Trophoblast cell (in vitro differentiated cells and primary cell): ENCODE measurements around the gene MAMLD1.

ENCODE experiments used
- DNase-seq, 2 donors: peaks; one replicate each; pipeline ENCODE4 v3.0.0-alpha.2; 2016
- H2AFZ ChIP-seq: 2 replicates; pipeline ENCODE4 v1.6.1; 2013; ENCODE audit warnings: low read length, moderate library complexity, mild to moderate bottlenecking; ENCODE audit not compliant: insufficient read depth, poor library complexity
- H2AK5ac ChIP-seq: 2 replicates; pipeline ENCODE4 v1.6.1; 2013; ENCODE audit warnings: mild to moderate bottlenecking, low read length
- H2BK120ac ChIP-seq: 2 replicates; pipeline ENCODE4 v1.6.1; 2013; ENCODE audit warnings: low read length, mild to moderate bottlenecking, moderate library complexity; ENCODE audit not compliant: insufficient read depth, poor library complexity
- H2BK12ac ChIP-seq: 2 replicates; pipeline ENCODE4 v1.6.1; 2013; ENCODE audit warnings: mild to moderate bottlenecking, low read length, moderate library complexity
- H2BK5ac ChIP-seq: 2 replicates; pipeline ENCODE4 v1.6.1; 2013; ENCODE audit warnings: low read length, low read depth, moderate library complexity, mild to moderate bottlenecking; ENCODE audit not compliant: poor library complexity
- H3K14ac ChIP-seq: 2 replicates; pipeline ENCODE4 v1.6.1; 2013; ENCODE audit warnings: mild to moderate bottlenecking, low read length
- H3K18ac ChIP-seq: 2 replicates; pipeline ENCODE4 v1.6.1; 2013; ENCODE audit warnings: mild to moderate bottlenecking, low read length
- H3K23ac ChIP-seq: 2 replicates; pipeline ENCODE4 v1.6.1; 2013; ENCODE audit warnings: low read length
- H3K27ac ChIP-seq: 2 replicates; pipeline ENCODE4 v1.5.1; 2013; ENCODE audit warnings: low read depth, mild to moderate bottlenecking, inconsistent platforms, low read length, moderate library complexity
- H3K27me3 ChIP-seq: 2 replicates; pipeline ENCODE4 v1.6.1; 2013; ENCODE audit warnings: inconsistent platforms, mild to moderate bottlenecking, low read length, moderate library complexity; ENCODE audit not compliant: insufficient read depth
- H3K36me3 ChIP-seq, 2 experiments: 1 replicate in 1 of 2; 2 replicates in 1 of 2; pipeline ENCODE4 v1.6.1; 2013; ENCODE audit warnings: low read length in 2 of 2, mild to moderate bottlenecking in 2 of 2, moderate library complexity in 1 of 2; ENCODE audit not compliant: insufficient read depth in 2 of 2, control insufficient read depth in 1 of 2
- H3K4ac ChIP-seq: 2 replicates; pipeline ENCODE4 v1.6.1; 2013; ENCODE audit warnings: low read depth, mild to moderate bottlenecking, low read length, moderate library complexity
- H3K4me1 ChIP-seq, 2 experiments: 1 replicate in 1 of 2; 2 replicates in 1 of 2; pipeline ENCODE4 v1.6.1; 2013; ENCODE audit warnings: low read length in 2 of 2, mild to moderate bottlenecking in 2 of 2, moderate library complexity in 1 of 2; ENCODE audit not compliant: insufficient read depth in 2 of 2, control insufficient read depth in 1 of 2
- H3K4me2 ChIP-seq: 2 replicates; pipeline ENCODE4 v1.6.1; 2013; ENCODE audit warnings: inconsistent platforms, mild to moderate bottlenecking, low read length, moderate library complexity
- H3K4me3 ChIP-seq: 2 replicates; pipeline ENCODE4 v1.5.1; 2013; ENCODE audit warnings: mild to moderate bottlenecking, low read depth, low read length, inconsistent platforms
- H3K79me1 ChIP-seq: one replicate; pipeline ENCODE4 v1.6.1; 2013; ENCODE audit warnings: low read length
- H3K79me2 ChIP-seq: 2 replicates; pipeline ENCODE4 v1.6.1; 2013; ENCODE audit warnings: low read length, mild to moderate bottlenecking; ENCODE audit not compliant: control insufficient read depth, insufficient read depth, poor library complexity
- H3K9ac ChIP-seq: 2 replicates; pipeline ENCODE4 v1.6.1; 2013; ENCODE audit warnings: mild to moderate bottlenecking, low read length
- H3K9me3 ChIP-seq: 2 replicates; pipeline ENCODE4 v1.6.1; 2013; ENCODE audit warnings: low read depth, mild to moderate bottlenecking, control low read depth, inconsistent platforms, low read length; ENCODE audit not compliant: insufficient read depth
- H4K12ac ChIP-seq: 2 replicates; pipeline ENCODE4 v1.6.1; 2013; ENCODE audit warnings: low read depth, mild to moderate bottlenecking, low read length, moderate library complexity
- H4K8ac ChIP-seq: 2 replicates; pipeline ENCODE4 v1.6.1; 2013; ENCODE audit warnings: low read depth, mild to moderate bottlenecking, low read length, moderate library complexity
- H4K91ac ChIP-seq: one replicate; pipeline ENCODE4 v1.6.1; 2013; ENCODE audit warnings: low read depth, mild to moderate bottlenecking, low read length, moderate library complexity
- WGBS: extraction: QIAGEN DNeasy Blood & Tissue Kit; methylation state at CpG from one replicate; pipeline ENCODE4 v1.1.7; 2013; ENCODE audit warnings: missing lambda C conversion rate; ENCODE audit not compliant: insufficient read length, insufficient coverage; ENCODE audit errors: extremely low coverage; 5-methylcytosine and 5-hydroxymethylcytosine counted together

Gene MAMLD1

GRCh38 chrX:150548251-150548650, 185.1 kb downstream of the MAMLD1 start:
- peaks cover 3% of the 10 kb centered on the region for H3K79me1 ChIP-seq
- H3K4me3 ChIP-seq, result no peak overlapping the region
- peak overlapping the region; percentile 66 for H2AFZ ChIP-seq
- no peak overlapping the region for H2BK12ac ChIP-seq
- WGBS, result no CpG with 5 or more reads among the region's 4 CpGs
- H3K27me3 ChIP-seq, result no peaks in the 10 kb centered on the region
- no peak overlapping the region for H3K27ac ChIP-seq
- H3K4me1 ChIP-seq, result peaks cover 0 to 5% of the 10 kb centered on the region in 2 experiments
- H3K36me3 ChIP-seq, result no peaks in the 10 kb centered on the region
- DNase-seq, result no peak
- H3K18ac ChIP-seq, result no peak overlapping the region
- no peak overlapping the region for H3K14ac ChIP-seq
- H2AK5ac ChIP-seq, result no peak overlapping the region
- H3K9ac ChIP-seq, result no peak overlapping the region
- no peak overlapping the region for H2BK120ac ChIP-seq
- H2BK5ac ChIP-seq, result no peak overlapping the region
- H3K23ac ChIP-seq, result no peak overlapping the region
- H3K4ac ChIP-seq, result no peak overlapping the region
- H4K91ac ChIP-seq, result no peak overlapping the region
- H3K4me2 ChIP-seq, result peak overlapping the region; percentile 86
- H3K9me3 ChIP-seq, result no peaks in the 10 kb centered on the region
- H4K8ac ChIP-seq, result peak overlapping the region; percentile 76
- no peaks in the 10 kb centered on the region for H3K79me2 ChIP-seq
- no peak overlapping the region for H4K12ac ChIP-seq

GRCh38 chrX:150548684-150549083, 185.6 kb downstream of the MAMLD1 start:
- H4K8ac ChIP-seq, result no peak overlapping the region
- no peak overlapping the region for H2BK12ac ChIP-seq
- H4K12ac ChIP-seq, result no peak overlapping the region
- H3K4me1 ChIP-seq, result peaks cover 0 to 5% of the 10 kb centered on the region in 2 experiments
- no peak for DNase-seq
- H3K4me2 ChIP-seq, result no peak overlapping the region
- H3K27me3 ChIP-seq, result no peaks in the 10 kb centered on the region
- no peak overlapping the region for H4K91ac ChIP-seq
- H3K9me3 ChIP-seq, result no peaks in the 10 kb centered on the region
- H2AFZ ChIP-seq, result no peak overlapping the region
- no peak overlapping the region for H3K14ac ChIP-seq
- no peak overlapping the region for H3K9ac ChIP-seq
- no peaks in the 10 kb centered on the region for H3K36me3 ChIP-seq
- no peak overlapping the region for H3K4me3 ChIP-seq
- H3K79me2 ChIP-seq, result no peaks in the 10 kb centered on the region
- H2AK5ac ChIP-seq, result no peak overlapping the region
- H3K18ac ChIP-seq, result no peak overlapping the region
- H3K4ac ChIP-seq, result no peak overlapping the region
- WGBS, result no CpG with 5 or more reads among the region's 2 CpGs
- no peak overlapping the region for H3K23ac ChIP-seq
- no peak overlapping the region for H3K27ac ChIP-seq
- H3K79me1 ChIP-seq, result peaks cover 3% of the 10 kb centered on the region
- no peak overlapping the region for H2BK120ac ChIP-seq
- no peak overlapping the region for H2BK5ac ChIP-seq

GRCh38 chrX:150551963-150552362, 188.8 kb downstream of the MAMLD1 start:
- Histone ChIP-seq H2BK12ac (no peak overlapping the region), H3K4me1 (peaks cover 0 to 5% of the 10 kb centered on the region in 2 experiments), H3K4ac (no peak overlapping the region), H4K8ac (no peak overlapping the region), H2AK5ac (no peak overlapping the region), H3K79me2 (no peaks in the 10 kb centered on the region), H3K36me3 (no peaks in the 10 kb centered on the region), H4K12ac (no peak overlapping the region), H3K79me1 (peaks cover 3% of the 10 kb centered on the region), H3K23ac (no peak overlapping the region), H2BK5ac (no peak overlapping the region), H2BK120ac (no peak overlapping the region), H3K27ac (no peak overlapping the region), H3K4me3 (no peak overlapping the region), H3K14ac (no peak overlapping the region), H3K4me2 (no peak overlapping the region), H3K27me3 (no peaks in the 10 kb centered on the region), H2AFZ (no peak overlapping the region), H3K9ac (no peak overlapping the region), H4K91ac (no peak overlapping the region), H3K9me3 (no peaks in the 10 kb centered on the region), H3K18ac (no peak overlapping the region)
- WGBS, result no CpG with 5 or more reads among the region's 3 CpGs
- DNase-seq, result no peak

- Histone ChIP-seq H2BK12ac (no peak overlapping the region), H3K27me3 (no peaks in the 10 kb centered on the region), H3K36me3 (no peaks in the 10 kb centered on the region), H3K18ac (no peak overlapping the region), H4K12ac (no peak overlapping the region), H3K4me2 (no peak overlapping the region), H2AFZ (no peak overlapping the region), H3K14ac (no peak overlapping the region), H3K4me3 (no peak overlapping the region), H2BK120ac (no peak overlapping the region), H3K79me2 (no peaks in the 10 kb centered on the region), H3K79me1 (no peaks in the 10 kb centered on the region), H3K9me3 (no peaks in the 10 kb centered on the region), H4K91ac (no peak overlapping the region), H3K23ac (no peak overlapping the region), H3K27ac (no peak overlapping the region), H3K4me1 (no peaks in the 10 kb centered on the region), H3K4ac (no peak overlapping the region), H2BK5ac (no peak overlapping the region), H3K9ac (no peak overlapping the region), H4K8ac (no peak overlapping the region), H2AK5ac (no peak overlapping the region)
- no peak for DNase-seq
- WGBS, result no CpG with 5 or more reads among the region's 7 CpGs
These were observed 195.3 kb downstream of the MAMLD1 start for GRCh38 chrX:150558424-150558823.
